ENCODE measurements around the gene EXOC6.

DNA sequence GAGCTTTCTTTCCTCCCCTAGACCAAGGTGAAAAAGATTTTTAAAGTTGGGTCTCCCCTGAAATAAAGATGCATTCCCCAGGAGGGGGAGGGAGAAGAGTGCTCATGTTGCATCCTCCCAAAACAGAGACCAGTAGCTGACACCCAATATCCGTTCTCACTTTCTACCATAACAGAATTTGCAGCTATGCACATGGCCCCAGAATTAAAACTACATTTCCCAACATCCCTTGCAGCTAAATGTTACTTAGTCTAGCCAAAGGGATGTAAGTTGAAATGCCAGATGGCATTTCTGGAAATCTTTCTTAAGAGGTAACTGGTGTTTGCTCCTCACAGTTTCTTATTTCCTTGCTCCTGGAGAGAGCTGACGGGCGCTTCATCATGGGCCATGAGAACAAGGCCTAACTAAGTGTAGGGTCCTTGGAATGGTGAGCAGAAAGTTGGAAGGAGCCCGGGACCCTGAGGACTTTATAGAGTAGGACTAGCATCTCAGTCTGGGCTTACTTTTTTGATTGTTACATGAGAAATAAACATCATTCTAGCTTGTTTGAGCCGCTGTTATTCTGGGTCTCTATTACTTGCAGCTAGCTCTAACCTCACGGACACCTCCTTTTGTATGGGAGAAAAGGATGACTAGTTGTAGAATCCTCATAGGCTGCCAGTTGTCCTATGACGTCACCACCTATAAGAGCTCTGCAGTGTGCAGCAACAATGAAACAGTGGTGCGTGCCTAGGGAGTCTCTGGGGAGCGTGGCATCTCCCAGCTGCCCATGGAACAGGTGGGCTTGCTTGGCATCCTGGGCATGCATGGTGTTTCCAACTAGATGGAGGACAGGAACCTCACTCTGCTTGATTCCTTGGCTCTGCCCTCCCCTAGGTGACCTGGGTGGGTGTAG, 46.1 kb upstream of the EXOC6 start:
- TF ChIP-seq, protein P1, sequence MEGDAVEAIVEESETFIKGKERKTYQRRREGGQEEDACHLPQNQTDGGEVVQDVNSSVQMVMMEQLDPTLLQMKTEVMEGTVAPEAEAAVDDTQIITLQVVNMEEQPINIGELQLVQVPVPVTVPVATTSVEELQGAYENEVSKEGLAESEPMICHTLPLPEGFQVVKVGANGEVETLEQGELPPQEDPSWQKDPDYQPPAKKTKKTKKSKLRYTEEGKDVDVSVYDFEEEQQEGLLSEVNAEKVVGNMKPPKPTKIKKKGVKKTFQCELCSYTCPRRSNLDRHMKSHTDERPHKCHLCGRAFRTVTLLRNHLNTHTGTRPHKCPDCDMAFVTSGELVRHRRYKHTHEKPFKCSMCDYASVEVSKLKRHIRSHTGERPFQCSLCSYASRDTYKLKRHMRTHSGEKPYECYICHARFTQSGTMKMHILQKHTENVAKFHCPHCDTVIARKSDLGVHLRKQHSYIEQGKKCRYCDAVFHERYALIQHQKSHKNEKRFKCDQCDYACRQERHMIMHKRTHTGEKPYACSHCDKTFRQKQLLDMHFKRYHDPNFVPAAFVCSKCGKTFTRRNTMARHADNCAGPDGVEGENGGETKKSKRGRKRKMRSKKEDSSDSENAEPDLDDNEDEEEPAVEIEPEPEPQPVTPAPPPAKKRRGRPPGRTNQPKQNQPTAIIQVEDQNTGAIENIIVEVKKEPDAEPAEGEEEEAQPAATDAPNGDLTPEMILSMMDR (conservative IDR thresholded peaks at IDR 0.05; ENCODE audit: low read length) = no peak
- TF ChIP-seq EZH2phosphoT487 (IDR thresholded peaks at IDR 0.05; ENCODE audit: borderline replicate concordance) = no peak

Measured in Loucy (cell line).